ENCODE measurements around the gene RAI14. TPM values are rescaled to one million over a fixed set of nuclear protein-coding genes. Genes with fewer than 3 reads are reported as not detected.

RAI14 gene
- total and polyA plus RNA-seq, 2 donors (not counting 1 experiment from before 2014, with no cell fraction given), result 98.7 to 125 TPM

DNA sequence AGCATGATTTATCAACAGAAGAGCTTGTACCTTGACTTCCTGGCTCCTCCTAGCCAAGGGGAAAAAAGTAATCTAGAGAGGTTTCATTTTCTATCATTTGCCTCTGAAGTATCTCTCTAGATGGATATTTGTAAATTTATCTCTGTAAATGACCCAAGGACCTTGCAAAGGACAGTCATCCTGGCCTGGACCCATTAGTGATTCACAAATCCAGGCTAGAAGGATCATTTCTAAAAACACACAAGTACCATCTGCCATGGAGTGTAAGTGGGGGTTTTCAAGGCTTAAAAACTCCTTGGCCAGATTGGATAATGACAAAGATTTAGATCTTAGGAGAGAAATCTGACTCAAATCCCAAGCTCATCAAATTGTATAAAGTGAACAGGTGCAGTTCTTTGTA lies 190.9 kb downstream of the RAI14 start:
- no peak overlapping the region for H2AFZ ChIP-seq (ENCODE audit: low read length)
- no peaks in the 10 kb centered on the region for H3K4me1 ChIP-seq (ENCODE audit: control insufficient read depth, extremely low read depth, insufficient read depth, low read length)
- no peaks in the 10 kb centered on the region for H3K36me3 ChIP-seq (ENCODE audit: control insufficient read depth, insufficient read depth, low read length)
- DNase-seq (ENCODE audit: low read depth in 2 of 2), result no peak
- H3K9ac ChIP-seq (ENCODE audit: insufficient read depth, low read length), result no peak overlapping the region
- H3K9me3 ChIP-seq (ENCODE audit: control insufficient read depth, insufficient read depth, low read depth, low read length), result no peaks in the 10 kb centered on the region
- TF ChIP-seq, protein P1, sequence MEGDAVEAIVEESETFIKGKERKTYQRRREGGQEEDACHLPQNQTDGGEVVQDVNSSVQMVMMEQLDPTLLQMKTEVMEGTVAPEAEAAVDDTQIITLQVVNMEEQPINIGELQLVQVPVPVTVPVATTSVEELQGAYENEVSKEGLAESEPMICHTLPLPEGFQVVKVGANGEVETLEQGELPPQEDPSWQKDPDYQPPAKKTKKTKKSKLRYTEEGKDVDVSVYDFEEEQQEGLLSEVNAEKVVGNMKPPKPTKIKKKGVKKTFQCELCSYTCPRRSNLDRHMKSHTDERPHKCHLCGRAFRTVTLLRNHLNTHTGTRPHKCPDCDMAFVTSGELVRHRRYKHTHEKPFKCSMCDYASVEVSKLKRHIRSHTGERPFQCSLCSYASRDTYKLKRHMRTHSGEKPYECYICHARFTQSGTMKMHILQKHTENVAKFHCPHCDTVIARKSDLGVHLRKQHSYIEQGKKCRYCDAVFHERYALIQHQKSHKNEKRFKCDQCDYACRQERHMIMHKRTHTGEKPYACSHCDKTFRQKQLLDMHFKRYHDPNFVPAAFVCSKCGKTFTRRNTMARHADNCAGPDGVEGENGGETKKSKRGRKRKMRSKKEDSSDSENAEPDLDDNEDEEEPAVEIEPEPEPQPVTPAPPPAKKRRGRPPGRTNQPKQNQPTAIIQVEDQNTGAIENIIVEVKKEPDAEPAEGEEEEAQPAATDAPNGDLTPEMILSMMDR (conservative IDR thresholded peaks at IDR 0.05 in 1 of 2, IDR thresholded peaks at IDR 0.05 in 1 of 2; ENCODE audit: low read depth in 1 of 2, low read length in 2 of 2), result no peak
- TF ChIP-seq EZH2 (IDR thresholded peaks at IDR 0.05; ENCODE audit: low read length, missing control alignments), result no peak
- H3K4me3 ChIP-seq (replicated peaks in 1 of 4; ENCODE audit: control extremely low read depth in 1 of 4, insufficient read depth in 1 of 4, low read depth in 3 of 4, low read length in 4 of 4), result no peak overlapping the region
- no peak overlapping the region for H3K4me2 ChIP-seq (ENCODE audit: extremely low read depth, insufficient read depth, low read length)
- no peak overlapping the region for H3K27ac ChIP-seq (ENCODE audit: insufficient read depth, low read length)
- H4K20me1 ChIP-seq (ENCODE audit: control insufficient read depth, extremely low read depth, insufficient read depth, low read length), result no peaks in the 10 kb centered on the region
- H3K79me2 ChIP-seq (ENCODE audit: control insufficient read depth, insufficient read depth, low read length), result no peaks in the 10 kb centered on the region
- no peaks in the 10 kb centered on the region for H3K27me3 ChIP-seq (ENCODE audit: control insufficient read depth, insufficient read depth, low read length)

DNA sequence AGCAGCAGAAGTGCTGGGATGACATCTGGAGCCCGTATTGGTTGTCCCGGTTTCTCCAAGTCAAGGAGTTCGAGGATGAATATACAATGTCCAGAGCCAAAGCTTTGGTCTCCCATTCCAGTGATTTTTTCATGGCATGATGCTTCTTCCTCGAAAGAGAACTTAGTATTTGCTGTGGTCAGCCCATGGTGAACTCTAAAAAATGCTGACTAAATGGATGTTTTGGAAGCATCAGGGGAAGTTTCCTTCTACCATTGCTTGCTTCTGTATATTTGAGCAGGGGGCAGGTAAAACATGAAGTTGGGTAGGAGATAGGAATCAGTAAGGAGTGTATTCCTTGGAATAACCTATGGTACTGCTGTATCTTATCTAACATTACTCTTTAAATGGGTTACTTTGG lies 191.4 kb downstream of the RAI14 start:
- Histone ChIP-seq H3K27me3 (ENCODE audit: control insufficient read depth, insufficient read depth, low read length) (no peaks in the 10 kb centered on the region), H2AFZ (ENCODE audit: low read length) (no peak overlapping the region), H3K36me3 (ENCODE audit: control insufficient read depth, insufficient read depth, low read length) (no peaks in the 10 kb centered on the region), H3K4me3 (replicated peaks in 1 of 4; ENCODE audit: control extremely low read depth in 1 of 4, insufficient read depth in 1 of 4, low read depth in 3 of 4, low read length in 4 of 4) (no peak overlapping the region), H3K4me2 (ENCODE audit: extremely low read depth, insufficient read depth, low read length) (no peak overlapping the region), H3K79me2 (ENCODE audit: control insufficient read depth, insufficient read depth, low read length) (no peaks in the 10 kb centered on the region), H4K20me1 (ENCODE audit: control insufficient read depth, extremely low read depth, insufficient read depth, low read length) (no peaks in the 10 kb centered on the region), H3K9ac (ENCODE audit: insufficient read depth, low read length) (no peak overlapping the region), H3K4me1 (ENCODE audit: control insufficient read depth, extremely low read depth, insufficient read depth, low read length) (no peaks in the 10 kb centered on the region), H3K27ac (ENCODE audit: insufficient read depth, low read length) (no peak overlapping the region), H3K9me3 (ENCODE audit: control insufficient read depth, insufficient read depth, low read depth, low read length) (no peaks in the 10 kb centered on the region)
- no peak for TF ChIP-seq EZH2 (IDR thresholded peaks at IDR 0.05; ENCODE audit: low read length, missing control alignments)
- TF ChIP-seq, protein P1 (conservative IDR thresholded peaks at IDR 0.05 in 1 of 2, IDR thresholded peaks at IDR 0.05 in 1 of 2; ENCODE audit: low read depth in 1 of 2, low read length in 2 of 2), result no peak
- DNase-seq (ENCODE audit: low read depth in 2 of 2), result no peak

DNA sequence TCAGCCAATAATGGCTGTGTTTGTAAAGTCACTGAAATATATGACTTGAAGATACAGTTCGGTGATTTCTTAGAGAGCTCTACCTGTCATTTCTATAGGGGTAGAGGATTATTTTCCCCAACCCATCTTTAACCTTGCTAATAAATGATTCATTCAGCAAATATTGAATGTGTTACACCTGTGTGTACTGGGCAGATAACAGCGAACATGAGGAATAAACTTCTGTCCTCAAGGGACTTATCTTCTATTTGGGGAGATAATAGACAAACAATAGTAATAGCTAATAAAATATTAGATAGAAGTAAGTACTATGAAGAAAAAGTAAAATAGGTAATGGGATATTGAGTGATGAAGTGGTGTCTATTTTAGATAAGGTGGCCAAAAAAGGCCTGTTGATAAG lies 192.1 kb downstream of the RAI14 start:
- H3K9me3 ChIP-seq (ENCODE audit: control insufficient read depth, insufficient read depth, low read depth, low read length), result no peaks in the 10 kb centered on the region
- no peaks in the 10 kb centered on the region for H3K27me3 ChIP-seq (ENCODE audit: control insufficient read depth, insufficient read depth, low read length)
- no peak overlapping the region for H3K27ac ChIP-seq (ENCODE audit: insufficient read depth, low read length)
- H3K79me2 ChIP-seq (ENCODE audit: control insufficient read depth, insufficient read depth, low read length), result no peaks in the 10 kb centered on the region
- no peaks in the 10 kb centered on the region for H3K4me1 ChIP-seq (ENCODE audit: control insufficient read depth, extremely low read depth, insufficient read depth, low read length)
- no peak for DNase-seq (ENCODE audit: low read depth in 2 of 2)
- H3K9ac ChIP-seq (ENCODE audit: insufficient read depth, low read length), result no peak overlapping the region
- no peak overlapping the region for H3K4me2 ChIP-seq (ENCODE audit: extremely low read depth, insufficient read depth, low read length)
- no peaks in the 10 kb centered on the region for H4K20me1 ChIP-seq (ENCODE audit: control insufficient read depth, extremely low read depth, insufficient read depth, low read length)
- no peak overlapping the region for H3K4me3 ChIP-seq (replicated peaks in 1 of 4; ENCODE audit: control extremely low read depth in 1 of 4, insufficient read depth in 1 of 4, low read depth in 3 of 4, low read length in 4 of 4)
- TF ChIP-seq, protein P1 (conservative IDR thresholded peaks at IDR 0.05 in 1 of 2, IDR thresholded peaks at IDR 0.05 in 1 of 2; ENCODE audit: low read depth in 1 of 2, low read length in 2 of 2), result no peak
- TF ChIP-seq EZH2 (IDR thresholded peaks at IDR 0.05; ENCODE audit: low read length, missing control alignments), result no peak
- H2AFZ ChIP-seq (ENCODE audit: low read length), result no peak overlapping the region
- no peaks in the 10 kb centered on the region for H3K36me3 ChIP-seq (ENCODE audit: control insufficient read depth, insufficient read depth, low read length)
